GM12878 (cell line): ENCODE measurements around the gene NXNL1.
"Not testable (repeated sequence)": the region's sequence is repeated elsewhere in the genome, so short reads cannot be mapped to it uniquely, and the experiment has no call there.

ENCODE experiments used
- CBX5 ChIP-seq: sonication (generic); IDR thresholded peaks from 2 replicates; pipeline ENCODE4 v1.6.1; 2016; ENCODE audit warnings: low read depth, moderate library complexity, mild to moderate bottlenecking, inconsistent platforms
- CEBPB ChIP-seq, 2 experiments: fragments of 150-350 bp in 1 of 2; IDR thresholded peaks; 2 replicates each; pipeline ENCODE4 v1.6.1; 2012 to 2014; ENCODE audit warnings: low read depth in 2 of 2, low read length in 2 of 2, borderline replicate concordance in 1 of 2, inconsistent platforms in 1 of 2
- CHD1 ChIP-seq: IDR thresholded peaks from 2 replicates; pipeline ENCODE4 v1.6.1; 2012; ENCODE audit warnings: low read depth, low read length, improper control_type of control experiment
- CHD2 ChIP-seq: IDR thresholded peaks from 2 replicates; pipeline ENCODE4 v1.6.1; 2011; ENCODE audit warnings: low read depth, low read length, improper control_type of control experiment, borderline replicate concordance
- CTCF ChIP-seq, 3 experiments: IDR thresholded peaks in 2 of 3; conservative IDR thresholded peaks in 1 of 3; 2 replicates each; pipeline ENCODE4 v1.5.1; 2011; ENCODE audit warnings: low read depth in 3 of 3, low read length in 3 of 3, mild to moderate bottlenecking in 3 of 3, control low read depth in 2 of 3, moderate library complexity in 2 of 3, inconsistent platforms in 1 of 3, mixed read lengths in 1 of 3; ENCODE audit not compliant: control insufficient read depth in 2 of 3, insufficient read depth in 1 of 3; ENCODE audit errors: extremely low read depth in 1 of 3
- EZH2 ChIP-seq: IDR thresholded peaks from 2 replicates; pipeline ENCODE4 v1.6.1; 2012; ENCODE audit warnings: low read depth, mild to moderate bottlenecking, control low read depth, inconsistent platforms, low read length, borderline replicate concordance; ENCODE audit not compliant: control insufficient read depth
- GABPA ChIP-seq: IDR thresholded peaks from 2 replicates; pipeline ENCODE4 v1.6.1; 2014; ENCODE audit warnings: antibody characterized with exemption, low read depth, mild to moderate bottlenecking, inconsistent platforms
- MXI1 ChIP-seq: fragments of 150-350 bp; IDR thresholded peaks from 2 replicates; pipeline ENCODE4 v1.6.1; 2011; ENCODE audit warnings: low read depth, mild to moderate bottlenecking, inconsistent platforms, low read length, improper control_type of control experiment
- POLR2AphosphoS2 ChIP-seq: IDR thresholded peaks from 2 replicates; pipeline ENCODE4 v1.6.1; 2011; ENCODE audit warnings: low read depth, mild to moderate bottlenecking, low read length, improper control_type of control experiment, moderate library complexity
- SP1 ChIP-seq: IDR thresholded peaks from one replicate; pipeline ENCODE4 v1.6.1; 2011; ENCODE audit warnings: low read depth, low read length
- TAF1 ChIP-seq: IDR thresholded peaks from 2 replicates; pipeline ENCODE4 v1.6.1; 2011; ENCODE audit warnings: mild to moderate bottlenecking, low read depth, low read length, borderline replicate concordance
- TARDBP ChIP-seq: IDR thresholded peaks from 2 replicates; pipeline ENCODE4 v1.6.1; 2016; ENCODE audit warnings: borderline replicate concordance
- ZNF274 ChIP-seq: IDR thresholded peaks from one replicate; pipeline ENCODE4 v1.8.0; 2011; ENCODE audit not compliant: insufficient read length, insufficient read depth
- TF ChIP-seq, protein P1 (sequence below): IDR thresholded peaks from 2 replicates; pipeline ENCODE4 v1.6.1; 2012; ENCODE audit warnings: low read depth, low read length, improper control_type of control experiment

- TF ChIP-seq, protein P1, sequence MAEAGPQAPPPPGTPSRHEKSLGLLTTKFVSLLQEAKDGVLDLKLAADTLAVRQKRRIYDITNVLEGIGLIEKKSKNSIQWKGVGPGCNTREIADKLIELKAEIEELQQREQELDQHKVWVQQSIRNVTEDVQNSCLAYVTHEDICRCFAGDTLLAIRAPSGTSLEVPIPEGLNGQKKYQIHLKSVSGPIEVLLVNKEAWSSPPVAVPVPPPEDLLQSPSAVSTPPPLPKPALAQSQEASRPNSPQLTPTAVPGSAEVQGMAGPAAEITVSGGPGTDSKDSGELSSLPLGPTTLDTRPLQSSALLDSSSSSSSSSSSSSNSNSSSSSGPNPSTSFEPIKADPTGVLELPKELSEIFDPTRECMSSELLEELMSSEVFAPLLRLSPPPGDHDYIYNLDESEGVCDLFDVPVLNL, result not testable (repeated sequence)
- not testable (repeated sequence) for TF ChIP-seq TAF1; CEBPB (IDR thresholded peaks at IDR 0.05; ENCODE audit: borderline replicate concordance in 1 of 2, low read depth in 2 of 2, low read length in 2 of 2); CTCF (IDR thresholded peaks at IDR 0.05 in 2 of 3, conservative IDR thresholded peaks at IDR 0.05 in 1 of 3; ENCODE audit: control insufficient read depth in 2 of 3, extremely low read depth in 1 of 3, insufficient read depth in 1 of 3, low read depth in 3 of 3, low read length in 3 of 3); GABPA; CHD1; TARDBP; SP1; POLR2AphosphoS2; CBX5; EZH2; MXI1; ZNF274; CHD2
These were observed 47.8 kb upstream of the NXNL1 start for GRCh38 chr19:17508558-17508933.
